ENCODE results near the gene SERPINB12.

DNA sequence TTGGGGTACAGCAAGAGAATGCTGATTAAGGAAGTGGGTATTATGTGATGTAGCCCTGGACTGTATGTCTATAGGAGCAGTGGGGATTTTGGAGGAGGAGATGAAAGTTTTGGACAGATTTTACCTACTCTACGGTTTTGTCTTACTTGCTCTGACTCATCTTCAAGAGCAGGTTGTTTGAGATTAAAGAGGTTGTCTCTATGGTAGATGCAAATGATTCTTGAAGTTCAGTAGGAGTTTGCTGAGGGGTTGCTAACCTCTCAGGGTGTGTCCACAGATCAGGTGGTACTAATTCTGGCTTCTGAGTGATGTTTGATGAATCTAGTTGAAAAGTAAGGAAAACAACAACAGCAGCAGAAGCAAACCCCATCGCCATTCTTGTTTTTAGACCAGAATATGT lies 9.7 kb upstream of the SERPINB12 start:
- no peak for TF ChIP-seq CC2D1A (CRISPR knock-in tag; IDR thresholded peaks at IDR 0.05)
- TF ChIP-seq ZNF496 (CRISPR knock-in tag; IDR thresholded peaks at IDR 0.05; ENCODE audit: insufficient replicate concordance), result no peak
- no peak for TF ChIP-seq ZBTB20 (CRISPR knock-in tag; IDR thresholded peaks at IDR 0.05; ENCODE audit: borderline replicate concordance, low read depth)
- TF ChIP-seq ELF4 (CRISPR knock-in tag; IDR thresholded peaks at IDR 0.05; ENCODE audit: borderline replicate concordance), result no peak
- TF ChIP-seq SMC3 (IDR thresholded peaks at IDR 0.05; ENCODE audit: low read length), result no peak
- TF ChIP-seq RNF219 (CRISPR knock-in tag; IDR thresholded peaks at IDR 0.05), result no peak
- no peak for TF ChIP-seq CTCF (CRISPR knock-in tag; IDR thresholded peaks at IDR 0.05)
- TF ChIP-seq, protein P1, sequence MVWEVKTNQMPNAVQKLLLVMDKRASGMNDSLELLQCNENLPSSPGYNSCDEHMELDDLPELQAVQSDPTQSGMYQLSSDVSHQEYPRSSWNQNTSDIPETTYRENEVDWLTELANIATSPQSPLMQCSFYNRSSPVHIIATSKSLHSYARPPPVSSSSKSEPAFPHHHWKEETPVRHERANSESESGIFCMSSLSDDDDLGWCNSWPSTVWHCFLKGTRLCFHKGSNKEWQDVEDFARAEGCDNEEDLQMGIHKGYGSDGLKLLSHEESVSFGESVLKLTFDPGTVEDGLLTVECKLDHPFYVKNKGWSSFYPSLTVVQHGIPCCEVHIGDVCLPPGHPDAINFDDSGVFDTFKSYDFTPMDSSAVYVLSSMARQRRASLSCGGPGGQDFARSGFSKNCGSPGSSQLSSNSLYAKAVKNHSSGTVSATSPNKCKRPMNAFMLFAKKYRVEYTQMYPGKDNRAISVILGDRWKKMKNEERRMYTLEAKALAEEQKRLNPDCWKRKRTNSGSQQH (CRISPR knock-in tag; IDR thresholded peaks at IDR 0.05; ENCODE audit: low read depth), result no peak
- TF ChIP-seq NFYC (CRISPR knock-in tag; IDR thresholded peaks at IDR 0.05), result no peak

Data from HepG2 (cell line).